ENCODE measurements around the gene HMGCL.
"Not testable (repeated sequence)": the region's sequence is repeated elsewhere in the genome, so short reads cannot be mapped to it uniquely, and the experiment has no call there.

HMGCL gene

GRCh38 chr1:23825076-23825761, at the start of gene HMGCL:
HMGCL (minus strand) TSS chr1:23825429; CDS start chr1:23825415, 14 bp downstream.
- DNase-seq (ENCODE audit: low read depth in 3 of 3), result peak; percentile 82 to 83 (median 83)

DNA sequence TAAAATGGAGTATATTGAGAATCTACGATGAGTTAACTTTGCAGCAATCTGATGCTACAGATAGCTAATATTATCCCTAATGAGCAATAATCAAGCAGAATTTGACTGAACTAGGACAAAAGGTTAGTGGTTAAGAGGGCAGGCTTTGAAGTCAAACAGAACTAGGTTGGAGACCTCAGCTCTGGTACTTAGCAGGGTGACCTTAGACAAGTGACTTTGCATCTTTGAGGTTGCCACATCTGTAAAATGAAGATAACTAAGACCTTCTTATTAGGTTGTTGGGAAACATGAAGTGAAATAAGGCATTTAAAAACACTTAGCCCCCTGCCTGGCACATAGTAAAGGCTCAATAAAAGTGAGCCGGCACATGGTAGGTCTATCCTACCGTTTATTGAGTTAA, 47.2 kb upstream of the HMGCL start:
- DNase-seq (ENCODE audit: low read depth in 3 of 3), result no peak

DNA sequence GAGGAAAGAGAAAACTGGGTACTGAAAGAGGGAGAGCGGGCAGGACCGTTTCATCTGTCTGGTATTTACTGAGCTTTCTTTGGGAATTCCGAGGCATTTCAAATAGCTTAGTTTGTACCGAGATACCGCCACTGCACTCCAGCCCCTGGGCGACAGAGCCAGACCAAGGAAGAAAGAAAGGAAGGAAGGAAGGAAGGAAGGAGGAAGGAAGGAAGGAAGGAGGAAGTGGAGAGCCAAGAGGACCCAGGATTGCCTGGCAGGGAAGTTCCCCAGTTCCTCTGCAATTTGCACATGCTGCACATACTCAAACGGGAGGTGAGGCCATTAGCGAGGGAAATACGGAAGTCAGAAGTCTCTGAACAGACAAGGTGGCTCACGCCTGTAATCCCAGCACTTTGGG, 43.8 kb upstream of the HMGCL start:
- no peak for DNase-seq (ENCODE audit: low read depth in 3 of 3)

- no peak for DNase-seq (ENCODE audit: low read depth in 3 of 3)
These were observed 43.4 kb upstream of the HMGCL start for GRCh38 chr1:23868557-23869016.

GRCh38 chr1:23867895-23868556, 42.8 kb upstream of the HMGCL start, which contains the start of gene FUCA1:
FUCA1 (minus strand) TSS chr1:23868290; CDS start chr1:23868286, 4 bp downstream.
- DNase-seq (ENCODE audit: low read depth in 3 of 3), result peak; percentile 84 to 91 (median 88)

DNA sequence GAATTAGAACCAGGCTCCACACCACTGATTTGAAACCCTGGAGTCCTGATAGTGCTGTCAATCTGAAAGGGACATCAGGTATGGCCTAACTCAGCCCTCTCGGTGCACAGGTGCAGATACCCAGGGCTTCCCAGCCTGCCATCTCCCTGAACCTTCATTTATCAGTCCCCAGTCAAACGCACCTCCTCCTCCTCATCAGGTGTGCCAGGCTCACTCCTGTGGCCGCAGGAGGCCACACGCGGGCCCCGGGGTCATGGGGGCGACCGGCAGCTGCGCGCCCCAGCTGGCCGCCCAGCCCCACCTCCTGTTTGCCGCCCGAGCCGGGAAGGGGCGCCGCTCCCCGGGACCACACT, 42.3 kb upstream of the HMGCL start:
- no peak for DNase-seq (ENCODE audit: low read depth in 3 of 3)

DNA sequence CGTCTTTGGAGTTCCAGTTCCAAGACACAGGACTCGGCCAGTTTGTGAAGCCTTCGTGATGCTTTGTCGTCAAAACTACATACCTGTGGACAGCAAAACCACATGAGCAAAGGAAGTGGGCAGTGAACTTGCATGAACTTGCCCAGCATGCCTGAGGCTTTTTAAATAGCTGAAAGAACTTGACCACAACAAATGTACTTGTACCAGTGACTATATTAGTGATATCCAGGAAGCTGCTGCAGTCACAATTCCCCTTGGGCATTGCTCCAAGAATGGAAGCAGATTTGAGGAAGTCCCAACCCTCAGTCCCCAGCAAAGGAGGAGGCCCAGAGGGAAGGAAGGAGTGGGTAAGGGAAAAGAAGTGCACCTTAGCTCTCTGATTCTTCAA, 40.3 kb upstream of the HMGCL start:
- no peak for DNase-seq (ENCODE audit: low read depth in 3 of 3)

DNA sequence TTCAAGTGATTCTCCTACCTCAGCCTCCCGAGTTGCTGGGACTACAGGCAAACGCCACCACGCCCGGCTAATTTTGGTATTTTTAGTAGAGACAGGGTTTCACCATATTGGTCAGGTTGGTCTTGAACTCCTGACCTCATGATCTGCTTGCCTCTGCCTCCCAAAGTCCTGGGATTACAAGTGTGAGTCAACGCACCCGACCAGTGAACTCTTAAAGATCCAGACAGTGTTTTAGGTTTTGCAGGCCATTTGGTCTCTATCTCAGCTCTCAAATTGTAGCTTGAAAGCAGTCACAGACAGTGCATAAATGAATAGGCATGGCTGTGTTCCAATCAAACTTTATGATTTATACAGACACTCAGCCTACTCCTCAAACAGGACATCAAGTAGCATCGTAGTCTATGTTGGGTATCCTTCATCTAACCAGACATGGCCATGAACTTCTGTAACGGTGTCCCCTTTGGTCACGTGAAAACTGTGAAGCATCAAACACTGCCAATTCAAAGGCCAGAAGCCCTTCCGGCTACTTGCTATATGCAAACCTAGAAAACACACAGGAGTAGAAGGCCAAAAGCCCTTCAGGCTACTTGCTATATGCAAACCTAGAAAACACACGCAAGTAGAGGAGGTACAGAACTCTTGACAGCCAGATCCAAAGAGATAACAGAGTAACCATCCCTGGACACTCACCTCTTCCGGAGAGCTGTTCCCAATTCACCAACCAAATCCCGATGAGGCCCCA, 39.7 kb upstream of the HMGCL start:
- no peak for DNase-seq (ENCODE audit: low read depth in 3 of 3)

- DNase-seq (ENCODE audit: low read depth in 3 of 3), result no peak
These were observed 37.4 kb upstream of the HMGCL start for GRCh38 chr1:23862640-23863039.

- DNase-seq (ENCODE audit: low read depth in 3 of 3), result no peak
These were observed 29.3 kb upstream of the HMGCL start for GRCh38 chr1:23854568-23854967.

GRCh38 chr1:23853124-23853523, 27.9 kb upstream of the HMGCL start:
- DNase-seq (ENCODE audit: low read depth in 3 of 3), result not testable (repeated sequence)

- not testable (repeated sequence) for DNase-seq (ENCODE audit: low read depth in 3 of 3)
These were observed 26.2 kb upstream of the HMGCL start for GRCh38 chr1:23851406-23851805.

GRCh38 chr1:23848673-23849616, 23.7 kb upstream of the HMGCL start:
- no peak for DNase-seq (ENCODE audit: low read depth in 3 of 3)

- not testable (repeated sequence) for DNase-seq (ENCODE audit: low read depth in 3 of 3)
These were observed 22.4 kb upstream of the HMGCL start for GRCh38 chr1:23847482-23848095.

GRCh38 chr1:23845163-23845562, 19.9 kb upstream of the HMGCL start:
- DNase-seq (ENCODE audit: low read depth in 3 of 3), result no peak

GRCh38 chr1:23843644-23844043, 18.4 kb upstream of the HMGCL start:
- no peak for DNase-seq (ENCODE audit: low read depth in 3 of 3)

- peak; percentile 50 to 66 (median 51) for DNase-seq (ENCODE audit: low read depth in 3 of 3)
These were observed 13.2 kb upstream of the HMGCL start for GRCh38 chr1:23838401-23838866.

DNA sequence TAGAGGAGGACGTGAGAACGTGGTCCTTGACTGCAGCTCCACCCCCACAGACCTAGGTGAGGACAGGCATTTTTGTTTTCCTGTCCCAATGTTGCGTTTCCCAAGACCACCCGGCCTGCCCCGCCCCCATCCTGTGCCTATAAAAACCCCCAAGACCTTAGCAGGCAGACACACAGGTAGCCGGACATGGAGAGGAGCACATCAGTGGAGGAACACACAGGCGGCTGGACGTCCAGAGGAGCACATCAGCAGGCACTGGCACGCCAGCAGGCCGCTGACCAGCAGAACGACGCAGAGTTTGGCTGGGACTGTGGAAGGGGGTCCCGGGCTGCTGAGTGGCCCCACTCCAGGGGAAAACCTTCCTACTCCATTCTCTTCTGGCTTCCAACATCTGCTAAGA, 12.7 kb upstream of the HMGCL start:
- no peak for DNase-seq (ENCODE audit: low read depth in 3 of 3)

DNA sequence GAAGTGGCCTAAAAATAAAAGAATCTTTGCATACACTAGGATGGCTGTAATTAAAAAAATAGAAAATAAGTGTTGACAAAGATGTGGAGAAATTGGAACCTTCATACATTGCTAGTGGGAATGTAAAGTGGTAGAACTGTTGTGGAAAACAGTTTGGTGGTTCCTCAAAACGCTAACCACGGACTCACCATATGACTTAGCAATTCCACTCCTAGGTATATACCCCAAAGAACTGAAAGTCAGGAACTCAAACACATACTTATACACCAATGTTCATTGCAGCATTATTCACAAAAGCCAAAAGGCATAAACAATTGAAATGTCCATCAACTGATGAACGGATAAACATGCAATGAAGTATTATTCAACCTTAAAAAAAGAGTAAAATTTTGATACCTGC, 10.8 kb upstream of the HMGCL start:
- no peak for DNase-seq (ENCODE audit: low read depth in 3 of 3)

DNA sequence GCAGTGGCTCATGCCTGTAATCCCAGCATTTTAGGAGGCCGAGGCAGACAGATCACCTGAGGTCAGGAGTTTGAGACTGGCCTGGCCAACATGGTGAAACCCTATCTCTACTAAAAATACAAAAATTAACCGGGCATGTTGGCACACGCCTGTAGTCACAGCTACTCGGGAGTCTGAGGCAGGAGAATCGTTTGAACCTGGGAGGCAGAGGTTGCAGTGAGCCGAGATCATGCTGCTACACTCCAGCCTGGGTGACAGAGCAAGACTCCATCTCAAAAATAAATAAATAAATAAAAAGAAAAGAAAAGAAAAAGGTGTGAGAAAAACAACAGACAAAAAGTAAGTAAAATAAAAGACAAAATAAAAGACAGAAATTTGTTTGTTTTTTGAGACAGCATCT, 8.9 kb upstream of the HMGCL start:
- DNase-seq (ENCODE audit: low read depth in 3 of 3), result not testable (repeated sequence)

DNA sequence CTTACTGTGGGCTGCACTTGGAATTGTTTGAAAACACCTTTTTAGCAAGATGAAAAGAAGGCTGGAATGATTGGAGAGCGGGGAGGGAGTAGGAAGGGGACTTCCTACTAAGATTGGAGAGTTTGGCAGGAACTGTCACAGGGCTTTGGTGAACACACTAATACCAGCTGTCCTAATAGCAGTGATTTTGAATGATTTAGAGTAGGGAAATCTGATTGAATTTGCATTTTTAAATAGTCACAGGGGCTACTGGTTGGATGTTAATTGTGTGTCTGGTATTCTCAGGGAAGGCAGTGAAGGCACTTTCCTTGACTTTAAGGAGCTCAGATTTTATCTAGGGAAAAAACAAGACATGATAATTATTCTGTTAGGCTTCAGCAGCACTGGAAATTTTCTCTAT, 2.5 kb upstream of the HMGCL start:
- no peak for DNase-seq (ENCODE audit: low read depth in 3 of 3)

Data from stimulated activated CD4-positive, alpha-beta T cell treated with anti-CD3 and anti-CD28 coated beads, TNF-alpha, amount 100 ng/mL, for 48 hours (primary cell).